ENCODE measurements around the gene SLC1A6. TPM values are rescaled to one million over a fixed set of nuclear protein-coding genes. Genes with fewer than 3 reads are reported as not detected.
"Not testable (repeated sequence)": the region's sequence is repeated elsewhere in the genome, so short reads cannot be mapped to it uniquely, and the experiment has no call there.

The SLC1A6 gene
- total RNA-seq = not detected
- polyA plus RNA-seq = not detected
- 0 to 0.25 (median 0) reads per million in 6 experiments for total RNA-seq

DNA sequence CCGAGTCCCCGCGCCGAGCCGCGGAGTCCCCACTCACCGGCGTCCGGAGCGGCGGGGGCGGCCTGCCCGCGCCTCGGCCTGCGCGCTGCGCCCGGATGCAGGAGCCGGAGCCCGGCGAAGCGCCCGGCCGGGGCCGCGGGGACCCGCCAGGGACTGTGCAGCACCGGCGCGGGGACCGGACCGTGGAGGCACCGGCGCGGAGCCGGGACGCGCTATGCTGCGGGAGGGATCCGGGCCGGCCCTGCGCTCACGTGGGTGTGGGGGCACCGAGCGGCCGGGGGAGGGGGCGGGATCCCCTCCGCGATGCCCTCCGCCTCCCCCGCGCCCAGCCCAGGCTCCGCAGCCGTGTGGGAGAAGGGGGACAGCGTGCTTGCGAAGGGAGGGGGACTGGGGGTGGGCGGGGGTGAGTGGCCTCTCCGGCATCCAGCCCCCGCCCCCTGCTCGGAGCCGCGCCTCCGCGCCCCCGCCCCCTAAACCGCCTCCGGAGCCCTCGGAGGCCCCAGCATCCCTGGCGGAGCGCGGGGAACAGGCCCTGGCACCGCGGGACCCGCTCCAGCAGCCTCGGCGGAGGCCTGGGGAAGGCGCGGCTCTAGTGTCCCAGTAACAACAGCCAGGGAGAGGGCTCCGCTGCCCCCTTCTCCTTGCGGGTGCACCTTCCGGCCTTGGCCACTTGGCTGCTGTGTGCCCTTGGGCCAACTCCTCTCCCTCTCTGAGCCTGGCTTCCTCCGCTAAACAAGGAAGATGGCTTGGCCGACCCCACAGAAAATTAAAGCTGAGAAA lies at the start of gene SLC1A6:
Gene SLC1A6, minus strand, starts transcription at position 389 of the 780 bp plus-strand sequence. CDS start 6,954 bp downstream, outside the sequence.
- Mint-ChIP-seq H3K4me3 (peak within 1 kb of the TSS in 8 of 10 donors; percentile 36 to 78 (median 54)), H3K9me3 (no peaks in the 10 kb centered on the region), H3K27ac (no peak within 1 kb of the TSS), H3K4me1 (peaks cover 4 to 9% (median 7%) of the 10 kb centered on the region in 4 donors), H3K36me3 (peaks cover 0 to 2% (median 0%) of the 10 kb centered on the region in 3 donors), H3K27me3 (peaks cover 33 to 66% (median 49%) of the 10 kb centered on the region in 5 donors)
- POLR2A ChIA-PET = no interaction called here
- DNase-seq = peak in 1 of 10 donors; percentile 6
- ATAC-seq = no peak

DNA sequence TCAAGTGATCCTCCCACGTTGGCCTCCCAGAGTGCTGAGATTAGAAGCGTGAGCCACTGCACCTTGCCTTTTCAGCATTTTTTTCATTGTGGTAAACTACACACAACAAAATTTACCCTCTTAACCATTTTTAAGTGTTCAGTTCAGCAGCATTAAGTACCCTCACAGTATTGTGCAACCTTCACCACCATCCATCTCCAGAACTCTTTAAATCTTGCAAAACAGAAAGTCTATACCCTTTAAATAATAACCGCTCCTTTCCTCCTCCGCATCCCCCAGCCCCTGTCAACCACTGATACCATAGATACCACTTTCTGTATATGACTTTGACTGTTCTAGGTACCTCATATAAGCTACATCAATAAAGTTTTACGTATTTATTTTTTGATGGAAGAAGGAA lies 48.8 kb upstream of the SLC1A6 start:
- H3K27ac Mint-ChIP-seq = peak overlapping the region in 1 of 10 donors; percentile 26
- no peaks in the 10 kb centered on the region for H3K4me1 Mint-ChIP-seq
- POLR2A ChIA-PET = no interaction called here
- peaks cover 0 to 4% (median 0%) of the 10 kb centered on the region in 9 donors for H3K9me3 Mint-ChIP-seq
- no peak overlapping the region for H3K4me3 Mint-ChIP-seq
- H3K27me3 Mint-ChIP-seq = peaks cover 5 to 19% (median 12%) of the 10 kb centered on the region in 5 donors
- H3K36me3 Mint-ChIP-seq = no peaks in the 10 kb centered on the region
- no peak for DNase-seq
- ATAC-seq = no peak

DNA sequence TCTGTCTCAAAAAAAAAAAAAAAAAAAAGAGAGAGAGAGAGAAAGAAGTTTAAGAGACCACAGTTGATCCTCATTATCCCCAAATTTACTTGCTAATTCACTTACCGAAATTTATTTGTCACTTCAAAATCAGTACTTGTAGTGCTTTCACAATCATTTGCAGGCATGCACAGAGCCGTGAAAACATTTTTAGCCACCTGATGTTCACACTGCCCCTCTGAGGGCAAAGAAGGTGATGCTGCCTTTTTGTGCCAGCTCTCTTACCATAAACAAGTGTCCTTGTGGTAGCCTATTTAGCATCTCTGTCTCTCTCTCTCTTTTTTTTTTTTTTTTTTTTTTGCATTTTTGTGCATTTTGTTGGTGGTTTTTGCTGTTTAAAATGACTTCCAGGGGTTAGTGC lies 45.6 kb upstream of the SLC1A6 start:
- peaks cover 0 to 31% (median 13%) of the 10 kb centered on the region in 5 donors for H3K27me3 Mint-ChIP-seq
- ATAC-seq (no peak), DNase-seq (no peak)
- no peak overlapping the region for H3K4me3 Mint-ChIP-seq
- no peak overlapping the region for H3K27ac Mint-ChIP-seq
- POLR2A ChIA-PET = interaction anchor here (0.7 kb wide), 1 partner anchor 1061 kb away, joined by 4 read pairs; no protein-coding TSS in a partner anchor
- H3K36me3 Mint-ChIP-seq = no peaks in the 10 kb centered on the region
- H3K4me1 Mint-ChIP-seq = no peaks in the 10 kb centered on the region
- H3K9me3 Mint-ChIP-seq = no peaks in the 10 kb centered on the region

DNA sequence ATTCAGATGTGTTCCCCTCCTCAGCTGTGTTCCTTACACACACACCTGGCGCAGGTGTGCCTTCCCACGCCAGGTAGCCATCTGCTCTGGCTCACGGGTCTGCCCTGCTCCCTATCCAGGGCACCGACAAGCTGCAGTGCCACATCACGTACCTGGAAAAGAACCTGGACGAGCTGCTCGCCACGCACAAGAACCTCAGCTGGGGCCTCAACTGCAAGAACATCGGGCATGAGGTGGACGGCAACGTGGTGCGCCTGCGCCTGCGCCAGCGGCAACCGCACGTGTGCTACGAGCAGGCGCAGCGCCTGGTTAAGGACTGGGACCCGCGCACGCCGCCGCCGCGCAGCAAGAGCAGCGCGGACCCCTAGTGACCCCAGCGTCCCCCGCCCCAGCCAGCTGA lies 43.1 kb upstream of the SLC1A6 start:
- Mint-ChIP-seq H3K4me1 (no peaks in the 10 kb centered on the region), H3K27me3 (peaks cover 0 to 37% (median 14%) of the 10 kb centered on the region in 5 donors), H3K27ac (no peak overlapping the region), H3K9me3 (no peaks in the 10 kb centered on the region), H3K4me3 (no peak overlapping the region), H3K36me3 (no peaks in the 10 kb centered on the region)
- no peak for ATAC-seq
- DNase-seq = no peak
- POLR2A ChIA-PET = no interaction called here

DNA sequence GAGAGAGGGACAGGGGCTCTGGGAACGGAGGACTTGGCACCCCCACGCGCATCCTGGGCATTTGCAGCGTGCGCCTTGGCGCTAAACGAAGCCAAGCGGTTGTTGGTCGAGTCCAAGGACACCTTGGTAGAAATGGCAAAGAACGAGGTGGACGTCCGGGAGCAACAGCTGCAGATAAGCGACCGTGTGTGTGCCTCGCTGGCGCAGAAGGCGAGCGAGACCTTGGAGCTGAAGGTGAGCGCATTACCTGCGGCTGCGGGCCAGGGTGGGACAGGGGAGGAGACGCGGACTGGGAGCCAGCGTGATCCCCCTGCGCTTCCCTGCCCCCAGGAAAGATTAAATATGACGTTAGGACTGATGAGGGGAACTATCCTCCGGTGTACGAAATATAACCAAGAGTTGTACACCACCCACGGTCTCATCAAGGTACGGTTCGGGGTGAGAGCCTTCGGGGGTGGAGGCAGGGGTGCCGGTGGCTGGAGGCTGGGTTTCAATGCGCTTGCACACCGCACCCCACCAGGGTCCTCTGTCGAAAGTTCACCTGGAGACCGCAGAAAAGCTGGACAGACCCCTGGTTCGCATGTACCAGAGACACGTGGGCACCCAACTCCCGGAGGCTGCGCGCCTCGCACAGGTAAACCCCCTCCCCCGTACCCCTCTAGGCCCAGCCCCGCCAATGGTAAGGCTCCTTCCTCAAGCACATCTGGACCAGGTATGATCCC lies 41.8 kb upstream of the SLC1A6 start:
- H3K4me3 Mint-ChIP-seq = no peak overlapping the region
- H3K27me3 Mint-ChIP-seq = peaks cover 5 to 41% (median 20%) of the 10 kb centered on the region in 5 donors
- H3K4me1 Mint-ChIP-seq = no peaks in the 10 kb centered on the region
- ATAC-seq = no peak
- no peaks in the 10 kb centered on the region for H3K36me3 Mint-ChIP-seq
- no peaks in the 10 kb centered on the region for H3K9me3 Mint-ChIP-seq
- POLR2A ChIA-PET = no interaction called here
- H3K27ac Mint-ChIP-seq = no peak overlapping the region
- DNase-seq = no peak

DNA sequence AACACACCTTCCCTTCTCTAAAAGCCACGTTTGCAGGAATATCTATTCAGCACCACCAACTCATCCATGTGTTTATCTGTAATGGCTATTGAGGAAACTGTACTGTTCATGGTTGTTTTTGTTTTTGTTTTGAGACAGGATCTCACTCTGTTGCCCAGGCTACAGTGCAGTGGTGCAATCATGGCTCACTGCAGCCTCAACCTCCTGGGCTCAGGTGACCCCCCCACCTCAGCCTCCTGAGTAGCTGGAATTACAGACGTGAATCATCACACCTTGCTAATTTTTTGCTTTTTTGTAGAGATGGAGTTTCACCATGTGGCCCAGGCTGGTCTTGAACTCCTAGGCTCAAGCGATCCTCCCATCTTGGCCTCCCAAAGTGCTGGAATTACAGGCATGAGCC lies 39.2 kb upstream of the SLC1A6 start:
- not testable (repeated sequence) for H3K4me1 Mint-ChIP-seq

DNA sequence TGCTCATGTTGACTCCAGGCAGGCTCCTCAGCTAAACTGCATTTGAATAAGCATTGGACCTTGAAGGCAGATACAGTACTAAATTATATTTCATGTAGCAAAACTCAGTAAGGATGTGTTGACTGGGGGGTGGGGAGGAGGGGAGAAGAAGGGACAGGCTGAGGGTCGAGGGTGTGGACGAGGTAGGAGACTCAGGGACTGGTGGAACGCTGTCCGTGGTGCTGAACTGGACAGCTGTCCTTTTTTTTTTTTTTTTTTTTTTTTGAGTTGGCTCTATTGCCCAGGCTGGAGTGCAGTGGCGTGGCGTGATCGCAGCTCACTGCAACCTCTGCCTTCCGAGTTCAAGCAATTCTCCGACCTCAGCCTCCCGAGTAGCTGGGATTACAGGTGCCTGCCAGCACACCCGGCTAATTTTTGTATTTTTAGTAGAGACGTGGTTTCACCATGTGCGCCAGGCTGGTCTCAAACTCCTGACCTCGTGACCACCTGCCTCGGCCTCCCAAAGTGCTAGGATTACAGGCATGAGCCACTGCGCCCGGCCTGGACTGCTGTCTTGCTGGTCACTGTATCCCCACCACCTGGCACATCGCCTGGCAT lies 36.4 kb upstream of the SLC1A6 start:
- ATAC-seq (no peak), DNase-seq (no peak)
- Mint-ChIP-seq H3K27me3 (peaks cover 29 to 66% (median 45%) of the 10 kb centered on the region in 5 donors), H3K9me3 (peaks cover 0 to 7% (median 1%) of the 10 kb centered on the region in 9 donors), H3K4me1 (peaks cover 0 to 4% (median 0%) of the 10 kb centered on the region in 4 donors), H3K36me3 (peaks cover 0 to 12% (median 0%) of the 10 kb centered on the region in 3 donors), H3K27ac (no peak overlapping the region), H3K4me3 (no peak overlapping the region)
- POLR2A ChIA-PET = no interaction called here

More for the DNA sequence above, 39.2 kb upstream of the SLC1A6 start:
- DNase-seq, H3K36me3 Mint-ChIP-seq, ATAC-seq, H3K9me3 Mint-ChIP-seq, H3K27ac Mint-ChIP-seq, POLR2A ChIA-PET, H3K4me3 Mint-ChIP-seq: not testable (repeated sequence)
- peaks cover 18 to 52% (median 33%) of the 10 kb centered on the region in 5 donors for H3K27me3 Mint-ChIP-seq

- no peak overlapping the region for H3K27ac Mint-ChIP-seq
- no peak overlapping the region for H3K4me3 Mint-ChIP-seq
- no peak for ATAC-seq
- H3K4me1 Mint-ChIP-seq = peaks cover 0 to 4% (median 0%) of the 10 kb centered on the region in 4 donors
- POLR2A ChIA-PET = no interaction called here
- DNase-seq = no peak
- H3K36me3 Mint-ChIP-seq = peaks cover 0 to 17% (median 0%) of the 10 kb centered on the region in 3 donors
- peaks cover 32 to 73% (median 52%) of the 10 kb centered on the region in 5 donors for H3K27me3 Mint-ChIP-seq
- peaks cover 0 to 7% (median 1%) of the 10 kb centered on the region in 9 donors for H3K9me3 Mint-ChIP-seq
Observed at GRCh38 chr19:15014579-15014978, 34.9 kb upstream of the SLC1A6 start.

DNA sequence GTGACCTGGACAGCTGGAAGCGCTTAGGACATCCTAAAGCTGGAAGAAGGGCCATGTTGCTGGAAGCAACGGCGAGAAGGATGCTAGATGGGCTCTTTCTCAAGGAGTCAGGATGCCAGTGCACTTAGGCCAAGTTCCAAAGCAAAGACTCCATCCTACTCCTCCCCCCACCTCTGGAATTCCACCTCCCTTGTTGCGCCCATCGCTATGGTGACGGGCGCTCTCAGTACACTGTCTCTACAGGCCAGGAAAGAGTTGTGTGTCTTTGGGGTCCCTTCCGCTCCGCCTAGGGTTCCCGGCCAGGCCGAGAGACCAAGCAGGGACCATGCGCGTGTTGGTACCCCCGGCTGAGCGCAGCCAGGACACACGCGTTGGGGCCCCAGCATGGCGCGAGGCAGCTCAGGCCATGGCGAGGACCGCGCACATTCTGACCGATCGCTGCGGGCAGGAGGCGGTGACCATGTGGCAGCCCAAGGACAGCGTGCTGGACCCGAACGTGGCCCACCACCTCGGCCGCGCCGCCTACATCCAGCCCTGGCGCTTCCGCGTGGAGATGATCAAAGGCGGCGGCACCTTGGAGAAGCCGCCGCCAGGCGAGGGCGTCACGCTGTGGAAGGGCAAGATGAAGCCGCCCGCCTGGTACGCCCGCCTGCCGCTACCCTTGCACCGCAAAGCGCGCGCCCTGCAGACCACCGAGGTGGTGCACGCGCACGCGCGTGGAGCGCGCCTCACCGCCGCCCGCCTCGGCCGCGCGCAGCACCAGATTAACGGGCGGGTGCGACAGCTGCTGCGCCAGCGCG lies 31.0 kb upstream of the SLC1A6 start:
- H3K9me3 Mint-ChIP-seq = peaks cover 0 to 8% (median 1%) of the 10 kb centered on the region in 9 donors
- POLR2A ChIA-PET = no interaction called here
- peaks cover 0 to 17% (median 0%) of the 10 kb centered on the region in 3 donors for H3K36me3 Mint-ChIP-seq
- H3K4me1 Mint-ChIP-seq = peaks cover 0 to 4% (median 0%) of the 10 kb centered on the region in 4 donors
- no peak overlapping the region for H3K27ac Mint-ChIP-seq
- DNase-seq = no peak
- H3K27me3 Mint-ChIP-seq = peaks cover 32 to 77% (median 49%) of the 10 kb centered on the region in 5 donors
- no peak overlapping the region for H3K4me3 Mint-ChIP-seq
- ATAC-seq = no peak

DNA sequence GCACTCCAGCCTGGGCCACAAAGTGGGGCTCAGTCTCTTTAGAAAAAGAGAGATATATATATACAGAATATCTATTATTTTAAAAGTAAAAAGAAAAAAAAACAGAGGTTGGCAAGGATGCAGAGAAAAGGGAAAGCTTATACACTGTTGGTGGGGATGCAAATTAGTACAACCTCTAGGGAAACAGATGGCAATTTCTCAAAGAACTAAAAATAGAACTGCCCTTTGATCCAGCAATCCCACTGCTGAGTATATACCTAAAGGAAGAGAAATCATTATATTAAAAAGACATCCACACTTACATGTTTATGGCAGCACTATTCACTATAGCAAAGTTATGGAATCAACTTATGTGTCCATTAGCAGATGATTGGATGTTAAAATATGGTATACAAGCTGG lies 28.6 kb upstream of the SLC1A6 start:
- H3K27ac Mint-ChIP-seq = no peak overlapping the region
- POLR2A ChIA-PET = interaction anchor here (0.6 kb wide), 1 partner anchor 97 kb away, joined by 3 read pairs; no protein-coding TSS in a partner anchor
- peaks cover 0 to 5% (median 0%) of the 10 kb centered on the region in 9 donors for H3K9me3 Mint-ChIP-seq
- DNase-seq (no peak), ATAC-seq (no peak)
- peaks cover 0 to 16% (median 0%) of the 10 kb centered on the region in 3 donors for H3K36me3 Mint-ChIP-seq
- H3K27me3 Mint-ChIP-seq = peaks cover 25 to 66% (median 45%) of the 10 kb centered on the region in 5 donors
- H3K4me1 Mint-ChIP-seq = peaks cover 0 to 4% (median 0%) of the 10 kb centered on the region in 4 donors
- H3K4me3 Mint-ChIP-seq = no peak overlapping the region

GRCh38 chr19:14997981-14998380 lies 18.3 kb upstream of the SLC1A6 start:
- POLR2A ChIA-PET = no interaction called here
- ATAC-seq = no peak
- no peak overlapping the region for H3K27ac Mint-ChIP-seq
- no peak for DNase-seq
- H3K4me3 Mint-ChIP-seq = no peak overlapping the region
- H3K36me3 Mint-ChIP-seq = no peaks in the 10 kb centered on the region
- peaks cover 40 to 61% (median 51%) of the 10 kb centered on the region in 5 donors for H3K27me3 Mint-ChIP-seq
- peaks cover 0 to 1% (median 0%) of the 10 kb centered on the region in 9 donors for H3K9me3 Mint-ChIP-seq
- H3K4me1 Mint-ChIP-seq = no peaks in the 10 kb centered on the region

DNA sequence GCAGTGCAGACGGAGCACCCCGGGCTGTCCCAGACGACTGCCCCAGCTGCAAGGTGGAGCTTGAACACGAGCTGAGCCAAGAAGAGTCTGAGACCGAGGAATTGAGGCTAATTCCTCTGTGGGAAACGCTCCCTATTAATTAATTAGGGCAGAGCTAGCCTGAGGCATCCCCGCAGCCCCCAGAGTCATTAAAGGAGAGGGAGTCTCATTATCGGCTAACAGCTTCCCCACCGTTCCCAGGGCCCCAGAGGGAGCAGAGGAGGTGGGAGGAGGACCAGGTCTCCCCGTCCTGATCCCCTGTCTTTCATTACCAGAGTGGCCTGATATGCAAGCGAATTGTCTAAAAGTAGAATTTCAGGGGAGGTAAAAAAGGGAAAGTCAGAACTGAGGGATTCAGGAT lies 13.1 kb upstream of the SLC1A6 start:
- Mint-ChIP-seq H3K36me3 (no peaks in the 10 kb centered on the region), H3K9me3 (no peaks in the 10 kb centered on the region), H3K4me1 (no peaks in the 10 kb centered on the region), H3K27me3 (peaks cover 21 to 44% (median 29%) of the 10 kb centered on the region in 5 donors), H3K4me3 (no peak overlapping the region), H3K27ac (no peak overlapping the region)
- POLR2A ChIA-PET = no interaction called here
- ATAC-seq (no peak), DNase-seq (no peak)

Data from naive thymus-derived CD8-positive, alpha-beta T cell (primary cell).